ENCODE data around the gene TFE3.

GRCh38 chrX:49082271-49082871, 39.2 kb upstream of the TFE3 start:
- TF ChIP-seq POLR2A (IDR thresholded peaks at IDR 0.05) (no peak), CTCF (IDR thresholded peaks at IDR 0.05) (no peak)

All from Peyer's patch (tissue), 4 donors.